HepG2 (cell line): ENCODE measurements around the gene C22orf15. TPM values are rescaled to one million over a fixed set of nuclear protein-coding genes. Genes with fewer than 3 reads are reported as not detected.

Source experiments
- ARID4A ChIP-seq: sonication (generic); formaldehyde crosslinking; IDR thresholded peaks from 2 replicates; pipeline ENCODE4 v1.5.0; 2020; ENCODE audit warnings: mild to moderate bottlenecking, missing genetic modification reagents, borderline replicate concordance
- ARNT ChIP-seq: fragments of 450-650 bp; IDR thresholded peaks from 2 replicates; pipeline ENCODE4 v1.6.1; 2017
- E2F2 ChIP-seq: sonication (generic); formaldehyde crosslinking; IDR thresholded peaks from 2 replicates; pipeline ENCODE4 v1.4.0; 2020; ENCODE audit warnings: missing genetic modification reagents, borderline replicate concordance
- GABPA ChIP-seq, 2 experiments: IDR thresholded peaks; 2 replicates each; pipeline ENCODE4 v1.6.1; 2011 to 2016; ENCODE audit warnings: low read depth in 2 of 2, low read length in 1 of 2, missing biosample characterization in 1 of 2, missing genetic modification characterization in 1 of 2
- HES4 ChIP-seq: sonication (generic); formaldehyde crosslinking; IDR thresholded peaks from 2 replicates; pipeline ENCODE4 v1.9.0; 2021; ENCODE audit warnings: mild to moderate bottlenecking, missing genetic modification reagents, borderline replicate concordance
- MXI1 ChIP-seq: IDR thresholded peaks from 3 replicates; pipeline ENCODE4 v1.6.1; 2012; ENCODE audit warnings: low read depth, low read length, inconsistent platforms, borderline replicate concordance
- NKX3-1 ChIP-seq: sonication (generic); formaldehyde crosslinking; IDR thresholded peaks from 2 replicates; pipeline ENCODE4 v1.5.0; 2020; ENCODE audit warnings: missing genetic modification reagents
- SNRNP70 ChIP-seq: fragments of 200-400 bp; formaldehyde crosslinking; IDR thresholded peaks from 2 replicates; pipeline ENCODE4 v1.6.1; 2017; ENCODE audit warnings: mild to moderate bottlenecking, low read depth, low read length, moderate library complexity
- ZBTB3 ChIP-seq: sonication (generic); formaldehyde crosslinking; IDR thresholded peaks from 2 replicates; pipeline ENCODE4 v1.4.0; 2020; ENCODE audit warnings: low read depth, mild to moderate bottlenecking, moderate library complexity, missing genetic modification reagents, borderline replicate concordance
- ZBTB33 ChIP-seq: sonication (generic); formaldehyde crosslinking; IDR thresholded peaks from 2 replicates; pipeline ENCODE4 v1.4.0; 2020; ENCODE audit warnings: missing genetic modification reagents
- ZBTB49 ChIP-seq: sonication (generic); formaldehyde crosslinking; IDR thresholded peaks from 2 replicates; pipeline ENCODE4 v1.4.0; 2020; ENCODE audit warnings: missing genetic modification reagents, borderline replicate concordance
- ZNF205 ChIP-seq: IDR thresholded peaks from 2 replicates; pipeline ENCODE4 v1.6.1; 2018; ENCODE audit warnings: missing biosample characterization, missing genetic modification reagents
- ZNF3 ChIP-seq: IDR thresholded peaks from 2 replicates; pipeline ENCODE4 v1.7.0; 2017; ENCODE audit warnings: inconsistent platforms
- ZNF337 ChIP-seq: sonication (generic); formaldehyde crosslinking; IDR thresholded peaks from 2 replicates; pipeline ENCODE4 v1.5.1; 2020; ENCODE audit warnings: missing genetic modification reagents, low read depth, mild to moderate bottlenecking, borderline replicate concordance
- ZNF446 ChIP-seq: sonication (generic); formaldehyde crosslinking; IDR thresholded peaks from 2 replicates; pipeline ENCODE4 v1.5.0; 2020; ENCODE audit warnings: mild to moderate bottlenecking, missing genetic modification reagents
- ZNF558 ChIP-seq: sonication (generic); formaldehyde crosslinking; IDR thresholded peaks from 2 replicates; pipeline ENCODE4 v1.9.0; 2022; ENCODE audit warnings: mild to moderate bottlenecking, missing genetic modification reagents, borderline replicate concordance
- ZNF75D ChIP-seq: sonication (generic); formaldehyde crosslinking; IDR thresholded peaks from 2 replicates; pipeline ENCODE4 v1.8.1; 2023; ENCODE audit warnings: missing genetic modification reagents, mild to moderate bottlenecking, borderline replicate concordance
- ZNF768 ChIP-seq: sonication (generic); formaldehyde crosslinking; IDR thresholded peaks from 2 replicates; pipeline ENCODE4 v1.4.0; 2020; ENCODE audit warnings: missing genetic modification reagents
- polyA plus RNA-seq, 8 experiments: library from polyadenylated mRNA; depleted of rRNA in 3 of 8; stranded (reverse) in 7 of 8; unstranded in 1 of 8; fragments of >200 nt; fragmentation: Illumina TruSeq in 4 of 8; extraction: Trizol in 4 of 8; gene quantifications; 2 replicates each; pipeline versions ENCODE4 v1.2.1 to v1.2.3, GENCODE V29; 2011 to 2016; ENCODE audit warnings: low read depth in 4 of 8, missing spikeins in 1 of 8, mixed read lengths in 1 of 8; ENCODE audit not compliant: insufficient read depth in 1 of 8
- total RNA-seq, 5 experiments: library from RNA; depleted of rRNA; stranded (reverse); fragments of >200 nt; fragmentation: Illumina TruSeq; extraction: Trizol; gene quantifications; 2 replicates each; pipeline ENCODE4 v1.2.3, GENCODE V29; 2016; ENCODE audit warnings: low read depth in 1 of 5

C22orf15 gene
- total and polyA plus RNA-seq, 2 of the 13 experiments (the other 11 are each of a cell fraction or from before 2014, with no cell fraction given) = not detected

GRCh38 chr22:23767673-23768548 lies 5.1 kb downstream of the C22orf15 start, which contains the start of gene CHCHD10 (continued):
- TF ChIP-seq ARID4A (CRISPR knock-in tag) (peak; percentile 87), ZNF75D (CRISPR knock-in tag) (no peak), ZBTB33 (CRISPR knock-in tag) (no peak), ZNF337 (CRISPR knock-in tag) (no peak), GABPA (IDR thresholded peaks at IDR 0.05; ENCODE audit: low read depth, low read length) (no peak), GABPA (CRISPR knock-in tag; IDR thresholded peaks at IDR 0.05; ENCODE audit: low read depth) (no peak), ZNF446 (no peak), ARNT (no peak), ZNF3 (CRISPR knock-in tag) (no peak), SNRNP70 (no peak), ZNF768 (peak; percentile 47; the same call in 1 of the 2 replicates), E2F2 (CRISPR knock-in tag) (no peak), HES4 (CRISPR knock-in tag) (no peak; the same call in 1 of the 2 replicates), ZBTB3 (CRISPR knock-in tag) (peak; percentile 81; the same call in 1 of the 2 replicates), ZNF205 (CRISPR knock-in tag) (no peak), ZBTB49 (CRISPR knock-in tag) (no peak), NKX3-1 (CRISPR knock-in tag) (no peak; the same call in 1 of the 2 replicates), MXI1 (peak; percentile 73; the same call in 2 of the 3 replicates), ZNF558 (CRISPR knock-in tag) (peak; percentile 93; the same call in 1 of the 2 replicates)
